K562 (cell line): ENCODE results near the gene SPATA21. TPM values are rescaled to one million over a fixed set of nuclear protein-coding genes. Genes with fewer than 3 reads are reported as not detected.
A peak's percentile ranks its signal among the peaks of the same experiment; 100 is the strongest.

ENCODE experiments used
- ATF6 ChIP-seq: sonication (generic); formaldehyde crosslinking; IDR thresholded peaks from 2 replicates; pipeline ENCODE4 v1.4.0; 2020; ENCODE audit warnings: mild to moderate bottlenecking, missing genetic modification reagents
- CBFB ChIP-seq: sonication (generic); formaldehyde crosslinking; IDR thresholded peaks from 2 replicates; pipeline ENCODE4 v1.4.0; 2020; ENCODE audit warnings: mild to moderate bottlenecking, missing genetic modification reagents
- NKRF ChIP-seq: fragments of 450-650 bp; IDR thresholded peaks from 2 replicates; pipeline ENCODE4 v1.6.1; 2016; ENCODE audit warnings: borderline replicate concordance
- PRDM10 ChIP-seq: fragments of 450-650 bp; IDR thresholded peaks from 2 replicates; pipeline ENCODE4 v1.6.1; 2018; ENCODE audit not compliant: partially characterized antibody
- SIN3A ChIP-seq, 2 experiments: fragments of 150-350 bp in 1 of 2; IDR thresholded peaks; 2 replicates each; pipeline ENCODE4 v1.6.1; 2011 to 2016; ENCODE audit warnings: borderline replicate concordance in 2 of 2, low read depth in 2 of 2, low read length in 2 of 2, mild to moderate bottlenecking in 2 of 2, moderate library complexity in 2 of 2; ENCODE audit not compliant: control insufficient read depth in 1 of 2
- SMAD3 ChIP-seq: fragments of 450-650 bp; formaldehyde crosslinking; conservative IDR thresholded peaks from 2 replicates; pipeline ENCODE4 v1.4.0; 2020; ENCODE audit warnings: mild to moderate bottlenecking
- TEAD1 ChIP-seq, 2 experiments: fragments of 450-650 bp in 1 of 2; sonication (generic) in 1 of 2; formaldehyde crosslinking; IDR thresholded peaks; 2 replicates each; pipeline versions ENCODE4 v1.4.0 to v1.8.0; 2020 to 2022; ENCODE audit warnings: mild to moderate bottlenecking in 2 of 2, missing genetic modification reagents in 1 of 2
- TFE3 ChIP-seq: fragments of 450-650 bp; formaldehyde crosslinking; IDR thresholded peaks from 2 replicates; pipeline ENCODE4 v1.4.0; 2020; ENCODE audit warnings: mild to moderate bottlenecking, mixed read lengths
- VEZF1 ChIP-seq: fragments of 200-800 bp; sonication (Bioruptor generic); IDR thresholded peaks from 2 replicates; pipeline ENCODE4 v1.6.1; 2017; ENCODE audit warnings: missing genetic modification characterization, missing compliant biosample characterization
- XRCC5 ChIP-seq: fragments of 200-400 bp; formaldehyde crosslinking; IDR thresholded peaks from 2 replicates; pipeline ENCODE4 v1.6.1; 2017; ENCODE audit warnings: low read depth, mild to moderate bottlenecking, low read length
- ZFPM2 ChIP-seq: fragments of 250-450 bp; sonication (Bioruptor Pico); IDR thresholded peaks from 2 replicates; pipeline ENCODE4 v1.5.1; 2022; ENCODE audit warnings: mild to moderate bottlenecking
- ZNF224 ChIP-seq: sonication (generic); formaldehyde crosslinking; IDR thresholded peaks from 2 replicates; pipeline ENCODE4 v1.8.0; 2022; ENCODE audit warnings: mild to moderate bottlenecking, missing genetic modification reagents
- ZNF384 ChIP-seq: IDR thresholded peaks from 2 replicates; pipeline ENCODE4 v1.6.1; 2012; ENCODE audit warnings: low read depth, low read length, improper control_type of control experiment
- ZNF764 ChIP-seq: fragments of 250-450 bp; sonication (Bioruptor Pico); IDR thresholded peaks from 2 replicates; pipeline ENCODE4 v1.4.0; 2020; ENCODE audit warnings: low read depth, mild to moderate bottlenecking, moderate library complexity
- polyA plus RNA-seq, 8 experiments: library from polyadenylated mRNA; depleted of rRNA in 4 of 8; stranded (reverse) in 5 of 8; unstranded in 3 of 8; fragments of >200 nt; fragmentation: Nextera tagmentation in 2 of 8; fragmentation: Illumina TruSeq in 1 of 8; extraction: Ambion mirVana in 2 of 8; extraction: Trizol in 1 of 8; gene quantifications; 2 replicates each; pipeline versions ENCODE4 v1.2.1 to v1.2.3, GENCODE V29; 2011 to 2014; ENCODE audit warnings: inconsistent platforms in 1 of 8, missing spikeins in 1 of 8
- total RNA-seq, 7 experiments: library from RNA; depleted of rRNA in 6 of 7; stranded (reverse); fragments of >200 nt in 6 of 7; fragmentation: Illumina TruSeq in 2 of 7; extraction: Trizol in 2 of 7; gene quantifications; 2 replicates each; pipeline versions ENCODE4 v1.2.1 to v1.2.3, GENCODE V29; 2011 to 2021; ENCODE audit warnings: low replicate concordance in 1 of 7

The SPATA21 gene
- total and polyA plus RNA-seq, 9 of the 15 experiments (the other 6 are each of a cell fraction or from before 2014, with no cell fraction given), result 0.10 to 0.36 (median 0.13) TPM; not detected in 3

GRCh38 chr1:16367258-16367967 lies 69.8 kb downstream of the SPATA21 start (continued):
- TF ChIP-seq VEZF1 (peak; percentile 89), ZNF764 (CRISPR knock-in tag) (no peak; the same call in 1 of the 2 replicates), TFE3 (CRISPR knock-in tag) (no peak), ATF6 (CRISPR knock-in tag) (peak; percentile 44; the same call in 1 of the 2 replicates), CBFB (CRISPR knock-in tag) (no peak), NKRF (peak; percentile 84), ZFPM2 (CRISPR knock-in tag) (no peak), TEAD1 (CRISPR knock-in tag; IDR thresholded peaks at IDR 0.05) (0 out of 4 replicates have a peak, but pooled peaks of 1 of the 2 experiments have one; percentile 47), PRDM10 (peak; percentile 90), ZNF384 (0 out of 2 replicates have a peak, but pooled peaks have one; percentile 5), SIN3A (IDR thresholded peaks at IDR 0.05; ENCODE audit: borderline replicate concordance in 2 of 2, control insufficient read depth in 1 of 2, low read depth in 2 of 2, low read length in 2 of 2) (peak; percentile 67 to 74; a peak in 2 of 4 replicates), ZNF224 (CRISPR knock-in tag) (no peak), XRCC5 (peak; percentile 56), SMAD3 (CRISPR knock-in tag) (no peak)
